ENCODE results near the gene MTMR3.
"Not testable (repeated sequence)": the region's sequence is repeated elsewhere in the genome, so short reads cannot be mapped to it uniquely, and the experiment has no call there.

The MTMR3 gene

DNA sequence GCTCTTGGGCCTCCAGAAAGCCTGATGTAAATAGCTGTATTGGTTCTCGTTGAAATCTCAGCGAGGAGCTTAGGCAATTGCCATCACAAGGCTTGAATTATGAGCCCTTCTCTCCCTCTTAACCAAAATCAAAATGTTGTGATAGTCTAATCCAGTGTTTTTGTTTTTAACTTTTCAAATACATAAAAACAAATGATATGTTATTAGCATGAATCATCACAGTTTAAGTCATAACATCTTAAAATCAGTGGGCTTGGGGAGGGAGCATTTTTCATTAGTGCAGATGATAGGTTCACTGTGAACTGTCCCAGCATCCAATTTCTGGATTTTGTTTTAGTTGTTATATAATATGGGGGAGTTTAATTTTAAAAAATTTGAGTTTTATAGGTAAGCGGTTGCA is 148.4 kb downstream of the MTMR3 start:
- DNase-seq: no peak

- no peak for DNase-seq
Measured at GRCh38 chr22:30031764-30032455, 148.9 kb downstream of the MTMR3 start.

- no peak for DNase-seq
Measured at GRCh38 chr22:30033137-30033536, 150.2 kb downstream of the MTMR3 start.

GRCh38 chr22:30033901-30034300 is 150.9 kb downstream of the MTMR3 start:
- no peak for DNase-seq

DNA sequence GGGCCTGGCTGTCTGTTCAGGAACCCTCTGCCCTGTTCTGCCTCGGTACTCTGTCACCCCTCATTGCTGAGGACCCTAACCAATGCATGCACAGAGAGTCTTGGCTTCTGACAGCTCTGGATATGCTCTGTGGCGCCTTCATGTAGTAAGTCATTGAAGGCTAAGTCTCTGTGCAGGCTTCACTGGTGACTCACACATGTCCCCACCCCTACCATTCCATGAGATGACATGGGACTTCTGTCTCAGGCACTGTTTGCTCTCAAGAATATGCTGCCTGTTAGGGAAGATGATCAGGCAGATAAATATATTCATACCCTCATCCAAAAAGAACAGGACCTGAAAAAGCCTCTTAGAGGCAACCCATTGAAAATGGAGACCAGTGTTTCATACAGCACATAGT is 153.7 kb downstream of the MTMR3 start:
- no peak for DNase-seq

GRCh38 chr22:30038219-30038618 is 155.2 kb downstream of the MTMR3 start:
- DNase-seq: no peak

- DNase-seq: no peak
Measured at GRCh38 chr22:30040499-30041260, 157.7 kb downstream of the MTMR3 start.

GRCh38 chr22:30041475-30041874 is 158.5 kb downstream of the MTMR3 start:
- DNase-seq: no peak

DNA sequence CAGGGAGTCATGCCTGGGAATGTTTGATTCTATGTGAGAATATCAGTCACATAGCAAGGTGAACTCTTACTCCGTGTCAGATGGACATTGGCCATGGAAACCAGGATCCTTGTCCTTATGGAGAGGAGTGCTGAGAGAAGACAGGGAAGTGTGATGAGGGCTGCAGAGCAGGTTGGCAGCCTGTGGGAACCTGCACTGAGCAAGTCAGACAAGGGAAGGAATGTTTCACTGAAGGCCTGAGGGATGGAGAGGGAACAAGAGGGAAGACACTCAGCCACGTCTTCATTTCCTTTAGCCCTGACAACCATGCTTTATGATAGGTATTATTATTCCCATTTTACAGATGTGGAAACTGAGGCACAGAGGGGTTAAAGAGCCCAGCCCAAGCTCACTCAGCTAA is 158.9 kb downstream of the MTMR3 start:
- DNase-seq: no peak

- DNase-seq: no peak
Measured at GRCh38 chr22:30043161-30043560, 160.2 kb downstream of the MTMR3 start.

- no peak for DNase-seq
Measured at GRCh38 chr22:30044369-30044768, 161.4 kb downstream of the MTMR3 start.

GRCh38 chr22:30044881-30045493 is 162.0 kb downstream of the MTMR3 start:
- DNase-seq: no peak

- DNase-seq: no peak
Measured at GRCh38 chr22:30045494-30045887, 162.5 kb downstream of the MTMR3 start.

DNA sequence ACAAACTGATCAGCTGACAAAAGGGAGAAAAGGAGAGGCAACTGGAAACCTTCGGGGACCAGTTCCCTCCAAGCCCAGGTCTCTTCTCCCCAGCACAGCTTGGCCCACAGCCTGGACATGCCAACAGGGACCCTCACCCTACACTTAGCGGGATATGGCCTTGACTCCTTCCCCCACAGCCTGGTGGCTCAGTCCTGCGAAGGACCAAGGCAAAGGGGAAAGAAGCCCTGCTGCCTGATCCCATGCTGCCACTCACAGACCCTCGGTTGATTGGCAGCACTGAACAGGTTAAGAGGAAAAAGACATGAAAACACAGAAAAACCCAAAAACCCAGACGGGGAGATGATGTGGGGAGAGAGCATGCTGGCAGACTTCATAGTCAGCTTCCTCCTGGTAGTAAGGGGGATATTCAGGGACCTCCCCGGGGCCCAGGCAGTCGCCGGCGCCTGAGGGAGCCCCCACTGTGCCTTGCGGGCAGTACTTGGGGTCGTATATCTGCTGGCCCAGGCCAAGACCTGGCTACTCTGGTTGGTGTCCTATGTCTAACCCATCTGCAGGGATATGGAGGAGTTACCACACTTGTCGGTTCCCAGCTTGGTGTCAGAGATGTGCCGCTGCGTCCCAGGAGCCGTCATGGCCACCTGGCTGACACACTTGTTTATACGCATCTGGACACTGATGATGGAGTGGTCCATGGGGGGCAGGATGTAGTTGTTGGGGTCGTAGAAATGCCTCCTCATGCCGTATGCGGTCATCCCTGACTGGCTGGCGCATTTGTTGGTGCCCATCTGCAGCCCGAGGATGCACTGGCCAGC is 163.1 kb downstream of the MTMR3 start:
- no peak for DNase-seq

DNA sequence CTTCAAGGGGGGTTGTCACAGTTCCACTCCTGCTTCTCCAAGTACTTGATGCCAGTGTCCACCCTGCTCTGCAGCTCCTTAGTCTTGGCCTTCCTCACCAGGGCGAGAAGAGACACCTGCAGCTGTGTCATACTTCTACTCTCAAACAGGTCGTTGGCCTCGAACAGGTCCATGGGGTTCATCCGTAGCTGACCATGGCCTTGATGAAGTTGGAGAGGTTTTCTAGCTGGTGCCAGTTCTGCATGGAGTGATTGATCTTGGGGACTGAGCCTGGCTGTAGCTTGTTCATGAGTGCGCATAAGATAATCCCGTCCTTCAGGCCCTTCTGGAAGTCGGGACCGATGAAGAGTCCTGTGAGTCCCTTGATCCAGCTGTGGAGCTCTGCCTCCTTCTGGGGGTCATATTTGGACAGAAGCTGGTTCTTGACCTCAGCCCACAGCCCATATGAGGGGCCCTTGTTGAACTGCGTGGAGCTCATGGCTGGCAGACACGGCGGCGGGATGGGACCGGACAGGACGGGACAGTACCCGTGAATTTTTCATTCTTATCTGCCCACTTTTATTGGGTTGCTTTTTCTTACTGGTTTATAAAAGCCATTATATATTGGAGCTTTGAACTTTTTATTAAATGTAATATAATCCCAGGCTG is 163.9 kb downstream of the MTMR3 start:
- no peak for DNase-seq

DNA sequence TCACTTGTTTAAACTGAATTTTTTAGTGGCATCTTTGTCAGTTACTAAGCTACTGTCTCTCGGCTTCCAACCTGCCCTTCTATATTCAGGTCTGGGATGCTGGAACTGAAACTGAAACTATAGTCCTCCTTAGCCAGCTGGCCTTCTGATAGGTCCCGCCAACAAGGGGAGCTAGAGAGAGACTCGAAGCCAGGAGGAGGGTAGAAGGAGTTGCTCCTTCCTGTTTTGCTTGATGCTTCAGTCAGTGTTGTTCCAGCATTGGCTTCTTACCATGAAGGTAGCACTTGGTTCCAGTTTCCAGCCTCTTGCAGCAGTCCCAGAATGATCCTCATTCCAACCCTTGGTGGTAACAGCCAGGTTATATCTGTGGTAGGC is 164.4 kb downstream of the MTMR3 start:
- DNase-seq: no peak

DNA sequence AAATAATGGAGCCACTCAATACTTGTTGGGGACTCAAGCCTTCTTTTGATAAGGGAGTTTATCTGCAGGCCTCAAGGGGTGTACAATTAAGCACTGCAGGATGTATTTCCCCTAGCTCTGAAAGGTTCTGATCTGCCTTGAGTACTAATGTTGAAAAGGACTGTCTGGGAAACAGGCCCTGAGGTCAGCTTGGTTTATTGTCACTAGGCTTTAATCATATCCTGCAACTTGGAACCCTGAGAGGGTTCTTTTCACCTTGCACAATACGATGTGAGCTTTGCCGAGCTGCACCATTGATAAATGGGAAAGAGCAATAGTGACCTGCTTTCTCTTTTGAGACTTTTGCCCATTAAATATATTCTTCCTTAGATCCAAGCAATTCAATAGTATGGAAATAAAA is 165.7 kb downstream of the MTMR3 start:
- DNase-seq: no peak

DNA sequence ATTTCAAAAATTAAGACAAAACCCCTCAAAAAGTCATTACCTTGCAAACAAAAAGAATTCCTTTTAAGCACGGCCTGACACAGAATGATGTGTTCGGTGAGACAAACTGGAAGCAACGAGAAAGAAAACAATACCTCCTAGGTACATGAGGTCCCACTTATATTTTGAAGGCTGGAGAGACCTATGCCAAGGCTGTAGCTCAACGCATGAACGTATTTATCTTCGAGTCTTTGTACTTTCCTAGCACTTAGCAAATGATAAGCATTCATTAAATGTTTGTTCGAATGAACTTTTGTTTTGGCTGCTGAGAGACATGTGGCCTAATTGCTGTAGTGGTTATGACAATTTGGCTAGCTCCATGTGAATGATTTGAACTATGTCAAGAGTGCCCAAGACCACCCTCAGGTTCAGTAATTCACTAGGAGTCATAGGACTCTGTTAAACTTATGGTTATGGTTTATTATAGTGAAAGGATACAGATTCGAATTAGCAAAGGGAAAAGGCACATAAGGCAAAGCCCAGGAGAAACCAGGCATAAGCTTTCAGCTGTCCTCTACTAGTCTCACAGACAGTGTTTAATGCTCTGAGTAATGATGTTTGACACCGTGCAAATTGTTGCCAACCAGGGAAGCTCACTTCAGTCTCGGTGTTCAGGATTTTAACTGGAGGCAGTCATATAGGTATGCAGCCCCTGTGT is 171.2 kb downstream of the MTMR3 start:
- no peak for DNase-seq

- DNase-seq: no peak
Measured at GRCh38 chr22:30054764-30055069, 171.7 kb downstream of the MTMR3 start.

DNA sequence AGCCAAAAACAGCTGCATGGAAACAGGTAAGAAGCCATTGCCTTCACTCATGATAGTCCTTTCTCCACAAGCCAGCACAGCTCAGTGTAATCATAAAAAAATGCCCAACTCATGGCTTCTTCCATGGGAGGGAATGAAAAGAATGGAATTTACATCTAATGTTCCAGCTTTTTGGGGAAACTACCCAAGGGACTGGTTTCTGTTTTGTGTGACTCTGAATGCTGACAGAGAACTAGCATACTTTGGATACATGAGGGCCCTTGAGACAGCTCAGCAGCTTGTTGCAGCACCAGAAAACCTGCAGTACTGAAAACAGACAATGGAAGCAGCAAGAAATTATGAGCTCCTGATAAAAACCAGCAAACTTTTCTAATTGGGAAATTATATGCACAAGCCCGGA is 173.0 kb downstream of the MTMR3 start:
- DNase-seq: no peak

GRCh38 chr22:30057375-30057774 is 174.4 kb downstream of the MTMR3 start:
- DNase-seq: no peak

DNA sequence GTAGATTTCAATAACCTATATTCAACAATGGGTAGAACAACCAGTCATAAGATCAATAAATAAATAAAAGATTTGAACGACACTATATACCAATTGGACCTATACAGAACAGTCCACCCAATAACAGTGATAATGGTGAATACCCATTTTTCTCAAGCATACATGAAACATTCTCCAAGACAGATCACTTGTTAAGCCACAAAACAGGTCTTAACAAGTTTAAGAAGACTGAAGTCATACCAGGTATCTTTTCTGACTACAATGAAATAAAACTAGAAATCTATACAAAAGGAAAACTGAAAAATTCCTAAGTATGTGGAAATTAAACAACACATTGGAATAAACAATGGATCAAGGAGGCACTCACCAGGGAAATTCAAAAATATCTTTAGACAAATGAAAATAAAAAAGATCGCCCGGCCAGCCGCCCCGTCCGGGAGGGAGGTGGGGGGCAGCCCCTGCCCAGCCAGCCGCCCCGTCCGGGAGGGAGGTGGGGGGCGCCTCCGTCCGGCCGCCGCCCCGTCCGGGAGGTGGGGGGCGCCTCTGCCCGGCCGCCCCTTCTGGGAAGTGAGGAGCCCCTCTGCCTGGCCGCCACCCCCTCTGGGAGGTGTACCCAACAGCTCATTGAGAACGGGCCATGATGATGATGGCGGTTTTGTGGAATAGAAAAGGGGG is 176.5 kb downstream of the MTMR3 start:
- not testable (repeated sequence) for DNase-seq
